ENCODE measurements around the gene HOXA3. TPM values are rescaled to one million over a fixed set of nuclear protein-coding genes. Genes with fewer than 3 reads are reported as not detected.

HOXA3 gene
- total RNA-seq, 1 experiment from 2014 or later = 22.6 TPM

DNA sequence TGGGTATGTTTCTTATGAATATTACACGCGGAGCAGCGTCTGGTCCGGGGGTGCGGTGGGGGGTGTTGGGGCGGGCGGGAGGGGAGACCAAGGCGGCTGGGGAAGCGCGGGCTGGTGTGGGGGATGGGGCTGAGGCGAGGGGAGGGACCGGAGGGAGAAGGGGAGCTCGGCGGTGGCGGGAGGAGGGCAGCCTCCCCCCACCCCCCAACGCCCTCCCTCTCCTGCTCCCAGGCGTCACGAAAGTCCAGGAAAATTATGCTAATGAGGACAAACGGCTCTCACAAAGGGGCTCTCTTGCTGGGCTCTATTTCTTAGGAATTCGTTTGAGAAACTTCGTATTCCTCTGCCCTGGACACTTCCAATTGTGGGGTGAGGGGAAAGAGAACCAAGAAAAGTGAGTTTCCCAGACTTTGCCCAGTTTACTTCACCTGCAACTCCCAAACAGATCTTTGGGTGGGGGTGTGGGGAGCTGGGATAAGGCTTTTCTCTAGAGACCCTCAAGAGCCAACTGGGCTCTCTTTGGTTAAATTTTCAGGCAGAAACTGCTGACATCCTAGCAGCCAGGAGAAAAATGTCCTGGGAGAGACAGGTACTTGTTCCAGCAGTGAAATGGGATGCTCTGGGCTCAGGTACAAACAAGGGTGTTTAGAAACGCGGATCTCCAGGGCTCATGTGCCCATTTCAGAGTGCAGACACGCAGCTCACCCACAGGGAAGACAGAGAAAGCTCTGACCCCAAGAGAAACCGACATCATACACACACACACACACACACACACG is 38.2 kb downstream of the HOXA3 start:
- ChIA-PET POLR2A (interaction anchor here (0.9 to 2.7 kb wide), 5 partner anchors 8 to 250 kb away, joined by 3 to 19 read pairs (median 6); partner anchors contain the start of genes HOXA4 and SKAP2), CTCF (interaction anchor here (1.3 to 2.1 kb wide), 3 partner anchors 17 to 76 kb away, joined by 4 to 7 read pairs (median 4); partner anchors contain the start of gene HOXA1)
- peaks cover 55% of the 10 kb centered on the region for H3K4me1 ChIP-seq
- peaks cover 30% of the 10 kb centered on the region for H3K4me1 Mint-ChIP-seq (ENCODE audit: low read depth, unreplicated experiment)
- intact Hi-C loops (cut with micrococcal nuclease; ENCODE audit: unreplicated experiment) = loop anchor here (2.0 kb wide), 1 partner anchor 17 kb away; the partner anchor contains the start of gene HOXA4
- peak overlapping the region; percentile 76 for H3K4me3 Mint-ChIP-seq (ENCODE audit: unreplicated experiment)
- DNase-seq = peak; percentile 47 to 70
- H3K36me3 Mint-ChIP-seq (ENCODE audit: insufficient read depth, unreplicated experiment) = peaks cover 43% of the 10 kb centered on the region
- H3K9me3 ChIP-seq = no peaks in the 10 kb centered on the region
- TF ChIP-seq, protein P1, sequence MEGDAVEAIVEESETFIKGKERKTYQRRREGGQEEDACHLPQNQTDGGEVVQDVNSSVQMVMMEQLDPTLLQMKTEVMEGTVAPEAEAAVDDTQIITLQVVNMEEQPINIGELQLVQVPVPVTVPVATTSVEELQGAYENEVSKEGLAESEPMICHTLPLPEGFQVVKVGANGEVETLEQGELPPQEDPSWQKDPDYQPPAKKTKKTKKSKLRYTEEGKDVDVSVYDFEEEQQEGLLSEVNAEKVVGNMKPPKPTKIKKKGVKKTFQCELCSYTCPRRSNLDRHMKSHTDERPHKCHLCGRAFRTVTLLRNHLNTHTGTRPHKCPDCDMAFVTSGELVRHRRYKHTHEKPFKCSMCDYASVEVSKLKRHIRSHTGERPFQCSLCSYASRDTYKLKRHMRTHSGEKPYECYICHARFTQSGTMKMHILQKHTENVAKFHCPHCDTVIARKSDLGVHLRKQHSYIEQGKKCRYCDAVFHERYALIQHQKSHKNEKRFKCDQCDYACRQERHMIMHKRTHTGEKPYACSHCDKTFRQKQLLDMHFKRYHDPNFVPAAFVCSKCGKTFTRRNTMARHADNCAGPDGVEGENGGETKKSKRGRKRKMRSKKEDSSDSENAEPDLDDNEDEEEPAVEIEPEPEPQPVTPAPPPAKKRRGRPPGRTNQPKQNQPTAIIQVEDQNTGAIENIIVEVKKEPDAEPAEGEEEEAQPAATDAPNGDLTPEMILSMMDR (IDR thresholded peaks at IDR 0.05; ENCODE audit: insufficient read depth in 1 of 2, low read depth in 1 of 2, low read length in 1 of 2, severe bottlenecking in 1 of 2, unreplicated experiment in 1 of 2) = no peak
- BruUV-seq (replicated peaks) = no TSS peak
- no peaks in the 10 kb centered on the region for H3K27me3 ChIP-seq (replicated peaks; ENCODE audit: control insufficient read depth, insufficient read depth, low read length)
- peak overlapping the region; percentile 66 for H3K27ac Mint-ChIP-seq (ENCODE audit: unreplicated experiment)
- peak overlapping the region; percentile 53 for H3K4me3 ChIP-seq (ENCODE audit: low read depth, low read length)
- no peaks in the 10 kb centered on the region for H3K9me3 Mint-ChIP-seq (ENCODE audit: unreplicated experiment)
- H3K36me3 ChIP-seq (ENCODE audit: control insufficient read depth, insufficient read depth, low read length) = no peaks in the 10 kb centered on the region; the same call in 1 of the 2 replicates
- no peaks in the 10 kb centered on the region for H3K27me3 Mint-ChIP-seq (ENCODE audit: insufficient read depth, unreplicated experiment)

DNA sequence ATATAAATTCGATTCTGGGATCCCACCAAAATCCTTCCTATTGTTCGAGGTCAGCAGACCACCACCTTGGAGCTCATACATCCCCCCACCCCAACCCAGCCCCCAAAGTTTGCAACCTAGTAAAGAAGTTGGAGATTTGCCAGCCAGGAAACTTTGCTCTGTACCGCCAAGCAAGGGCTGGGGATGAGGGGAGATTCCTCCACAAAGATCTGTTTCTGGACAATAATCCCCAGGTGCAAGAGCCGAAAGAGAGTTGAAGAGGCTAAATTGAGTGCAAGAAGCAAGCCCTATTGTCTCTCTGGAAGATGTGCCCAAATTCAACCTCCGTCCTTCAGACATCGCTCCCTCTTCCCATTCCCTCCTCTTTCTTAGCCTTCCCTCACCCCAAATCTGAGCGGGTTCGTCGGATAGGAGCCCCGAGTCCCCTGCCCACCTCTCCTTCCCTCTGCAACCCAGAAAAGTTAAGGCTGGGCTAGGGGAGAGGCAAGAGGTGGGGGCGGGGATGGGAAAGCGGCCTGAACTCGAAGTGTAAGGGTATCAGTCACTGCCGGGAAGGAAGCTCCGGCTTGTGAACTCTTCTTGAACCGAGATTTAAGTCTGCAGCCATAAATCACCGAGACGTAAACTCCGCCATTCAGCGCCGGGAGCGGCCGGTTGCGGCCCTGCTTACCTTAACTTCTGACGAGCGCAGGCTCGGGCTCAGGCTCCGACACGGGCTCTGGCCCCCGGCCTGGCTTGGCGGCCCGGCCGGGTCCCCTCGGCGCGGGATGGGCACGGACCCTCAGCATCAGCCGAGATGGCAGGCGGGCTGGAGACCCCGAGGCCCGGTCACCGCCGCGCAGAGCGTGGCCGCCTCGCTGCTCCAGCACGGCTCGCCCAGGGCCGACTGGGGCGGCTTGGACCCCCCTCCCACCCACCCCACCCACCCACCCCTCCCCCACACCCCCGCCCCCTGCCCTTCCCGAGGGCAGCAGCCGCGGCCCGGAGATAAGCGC is 39.1 kb downstream of the HOXA3 start:
- POLR2A ChIA-PET = interaction anchor here (2.1 to 2.7 kb wide), 3 partner anchors 9 to 18 kb away, joined by 4 to 19 read pairs (median 16); partner anchors contain the start of gene HOXA4
- peaks cover 24% of the 10 kb centered on the region for H3K4me1 Mint-ChIP-seq (ENCODE audit: low read depth, unreplicated experiment)
- Histone ChIP-seq H3K27me3 (replicated peaks; ENCODE audit: control insufficient read depth, insufficient read depth, low read length) (no peaks in the 10 kb centered on the region), H3K36me3 (ENCODE audit: control insufficient read depth, insufficient read depth, low read length) (no peaks in the 10 kb centered on the region; the same call in 1 of the 2 replicates), H3K4me3 (ENCODE audit: low read depth, low read length) (peak overlapping the region; percentile 53), H3K9me3 (no peaks in the 10 kb centered on the region), H3K4me1 (peaks cover 49% of the 10 kb centered on the region)
- no TSS peak for BruUV-seq (replicated peaks)
- TF ChIP-seq, protein P1 (IDR thresholded peaks at IDR 0.05; ENCODE audit: insufficient read depth in 1 of 2, low read depth in 1 of 2, low read length in 1 of 2, severe bottlenecking in 1 of 2, unreplicated experiment in 1 of 2) = no peak
- peak overlapping the region; percentile 77 for H3K27ac Mint-ChIP-seq (ENCODE audit: unreplicated experiment)
- CTCF ChIA-PET = no interaction called here
- peak; percentile 65 to 83 for DNase-seq
- intact Hi-C loops (cut with micrococcal nuclease; ENCODE audit: unreplicated experiment) = no loop called here
- peaks cover 34% of the 10 kb centered on the region for H3K36me3 Mint-ChIP-seq (ENCODE audit: insufficient read depth, unreplicated experiment)
- H3K4me3 Mint-ChIP-seq (ENCODE audit: unreplicated experiment) = peak overlapping the region; percentile 76
- no peaks in the 10 kb centered on the region for H3K9me3 Mint-ChIP-seq (ENCODE audit: unreplicated experiment)
- H3K27me3 Mint-ChIP-seq (ENCODE audit: insufficient read depth, unreplicated experiment) = no peaks in the 10 kb centered on the region

DNA sequence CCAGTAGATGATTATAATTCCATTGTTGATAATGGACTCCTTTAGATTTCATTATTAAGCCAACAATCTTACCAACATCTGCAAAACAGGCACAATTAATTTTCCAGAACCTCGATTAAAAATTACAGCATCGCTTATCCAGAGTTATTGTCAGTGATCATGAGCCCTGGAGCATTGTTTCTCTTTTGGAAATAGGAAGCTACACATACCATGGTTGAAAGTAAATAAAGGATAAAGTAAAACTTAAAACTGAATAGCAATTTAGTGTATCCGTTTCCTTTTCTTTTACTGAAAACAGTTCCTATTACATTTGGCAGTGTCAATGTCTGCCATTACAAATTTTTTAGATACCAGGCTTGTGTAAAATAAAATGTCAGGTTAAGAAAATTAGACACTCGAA is 40.0 kb downstream of the HOXA3 start:
- Histone ChIP-seq H3K4me1 (peaks cover 40% of the 10 kb centered on the region), H3K36me3 (ENCODE audit: control insufficient read depth, insufficient read depth, low read length) (no peaks in the 10 kb centered on the region; the same call in 1 of the 2 replicates), H3K27me3 (replicated peaks; ENCODE audit: control insufficient read depth, insufficient read depth, low read length) (no peaks in the 10 kb centered on the region), H3K9me3 (no peaks in the 10 kb centered on the region), H3K4me3 (ENCODE audit: low read depth, low read length) (no peak overlapping the region)
- H3K9me3 Mint-ChIP-seq (ENCODE audit: unreplicated experiment) = no peaks in the 10 kb centered on the region
- no peak overlapping the region for H3K27ac Mint-ChIP-seq (ENCODE audit: unreplicated experiment)
- TSS peak; percentile 32 for BruUV-seq (replicated peaks)
- no peak for DNase-seq
- no peaks in the 10 kb centered on the region for H3K27me3 Mint-ChIP-seq (ENCODE audit: insufficient read depth, unreplicated experiment)
- H3K4me3 Mint-ChIP-seq (ENCODE audit: unreplicated experiment) = peak overlapping the region; percentile 85
- ChIA-PET POLR2A (interaction anchor here (2.1 kb wide), 1 partner anchor 10 kb away, joined by 4 read pairs; no protein-coding TSS in a partner anchor), CTCF (no interaction called here)
- TF ChIP-seq, protein P1 (IDR thresholded peaks at IDR 0.05; ENCODE audit: insufficient read depth in 1 of 2, low read depth in 1 of 2, low read length in 1 of 2, severe bottlenecking in 1 of 2, unreplicated experiment in 1 of 2) = no peak
- intact Hi-C loops (cut with micrococcal nuclease; ENCODE audit: unreplicated experiment) = no loop called here
- peaks cover 35% of the 10 kb centered on the region for H3K36me3 Mint-ChIP-seq (ENCODE audit: insufficient read depth, unreplicated experiment)
- H3K4me1 Mint-ChIP-seq (ENCODE audit: low read depth, unreplicated experiment) = peaks cover 24% of the 10 kb centered on the region
